Measurements from ENCODE around the gene LEKR1. TPM values are rescaled to one million over a fixed set of nuclear protein-coding genes. Genes with fewer than 3 reads are reported as not detected.

LEKR1 gene
- total RNA-seq, 1 donor, result 0.36 TPM

DNA sequence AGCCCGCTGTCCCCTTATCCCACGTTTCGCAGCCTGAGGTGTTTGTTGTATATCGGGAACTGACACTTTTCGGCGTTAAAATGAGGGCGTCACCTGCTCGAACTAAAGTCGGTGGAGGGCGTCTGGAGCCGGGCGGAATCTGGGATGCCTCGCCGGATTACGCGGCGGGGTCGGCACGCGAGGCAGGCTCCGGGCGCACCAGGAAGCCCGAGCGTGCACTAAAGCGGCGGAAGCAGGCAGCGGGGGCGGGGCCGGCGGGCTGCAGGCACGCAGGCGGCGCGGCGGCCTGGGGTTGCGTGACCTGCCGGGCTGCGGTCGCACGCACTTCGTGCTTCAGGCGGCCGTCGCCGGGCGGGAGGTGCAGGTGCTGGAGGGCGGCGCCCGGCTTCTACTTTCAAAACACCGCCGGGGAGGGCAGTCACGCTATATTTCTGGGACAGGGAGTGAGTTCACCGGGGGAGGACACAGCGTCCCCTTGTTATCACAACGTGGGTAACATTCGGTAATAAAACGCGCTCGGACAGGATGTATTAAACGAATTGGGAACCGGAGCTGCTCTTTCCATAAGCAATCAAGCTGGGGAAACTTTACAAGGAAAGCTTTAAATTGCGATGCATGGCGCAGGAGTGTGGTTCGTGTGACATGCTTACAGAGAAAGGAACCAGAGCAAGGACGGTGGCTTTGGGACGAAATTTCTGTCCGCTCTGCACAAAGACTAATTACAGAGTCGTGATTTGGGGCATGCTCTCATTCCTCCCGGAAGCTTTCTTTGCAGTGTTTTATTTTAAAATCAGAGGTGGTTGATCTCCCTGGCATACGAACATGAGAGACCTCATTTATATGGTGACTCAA lies 9.1 kb upstream of the LEKR1 start:
- Histone ChIP-seq H3K9me3 (ENCODE audit: low read depth, low read length) (no peaks in the 10 kb centered on the region), H3K4me3 (ENCODE audit: insufficient read depth, low read length) (peak overlapping the region; percentile 62), H3K4me1 (ENCODE audit: insufficient read depth, low read length) (peaks cover 51% of the 10 kb centered on the region), H3K27ac (ENCODE audit: low read depth, low read length) (peak overlapping the region; percentile 100), H3K27me3 (ENCODE audit: insufficient read depth, low read length) (no peaks in the 10 kb centered on the region), H2AFZ (ENCODE audit: low read length) (peak overlapping the region; percentile 52), H3K36me3 (ENCODE audit: insufficient read depth, low read length) (no peaks in the 10 kb centered on the region), H3K79me2 (ENCODE audit: insufficient read depth, low read length) (no peaks in the 10 kb centered on the region), H4K20me1 (ENCODE audit: insufficient read depth, low read length) (no peaks in the 10 kb centered on the region), H3K4me2 (ENCODE audit: insufficient read depth, low read length) (peak overlapping the region; percentile 83)
- peak; percentile 97 for DNase-seq (ENCODE audit: insufficient read length, low spot score, missing footprints)
- TF ChIP-seq, protein P1, sequence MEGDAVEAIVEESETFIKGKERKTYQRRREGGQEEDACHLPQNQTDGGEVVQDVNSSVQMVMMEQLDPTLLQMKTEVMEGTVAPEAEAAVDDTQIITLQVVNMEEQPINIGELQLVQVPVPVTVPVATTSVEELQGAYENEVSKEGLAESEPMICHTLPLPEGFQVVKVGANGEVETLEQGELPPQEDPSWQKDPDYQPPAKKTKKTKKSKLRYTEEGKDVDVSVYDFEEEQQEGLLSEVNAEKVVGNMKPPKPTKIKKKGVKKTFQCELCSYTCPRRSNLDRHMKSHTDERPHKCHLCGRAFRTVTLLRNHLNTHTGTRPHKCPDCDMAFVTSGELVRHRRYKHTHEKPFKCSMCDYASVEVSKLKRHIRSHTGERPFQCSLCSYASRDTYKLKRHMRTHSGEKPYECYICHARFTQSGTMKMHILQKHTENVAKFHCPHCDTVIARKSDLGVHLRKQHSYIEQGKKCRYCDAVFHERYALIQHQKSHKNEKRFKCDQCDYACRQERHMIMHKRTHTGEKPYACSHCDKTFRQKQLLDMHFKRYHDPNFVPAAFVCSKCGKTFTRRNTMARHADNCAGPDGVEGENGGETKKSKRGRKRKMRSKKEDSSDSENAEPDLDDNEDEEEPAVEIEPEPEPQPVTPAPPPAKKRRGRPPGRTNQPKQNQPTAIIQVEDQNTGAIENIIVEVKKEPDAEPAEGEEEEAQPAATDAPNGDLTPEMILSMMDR (IDR thresholded peaks at IDR 0.05; ENCODE audit: extremely low read depth, low read depth, low read length), result no peak

DNA sequence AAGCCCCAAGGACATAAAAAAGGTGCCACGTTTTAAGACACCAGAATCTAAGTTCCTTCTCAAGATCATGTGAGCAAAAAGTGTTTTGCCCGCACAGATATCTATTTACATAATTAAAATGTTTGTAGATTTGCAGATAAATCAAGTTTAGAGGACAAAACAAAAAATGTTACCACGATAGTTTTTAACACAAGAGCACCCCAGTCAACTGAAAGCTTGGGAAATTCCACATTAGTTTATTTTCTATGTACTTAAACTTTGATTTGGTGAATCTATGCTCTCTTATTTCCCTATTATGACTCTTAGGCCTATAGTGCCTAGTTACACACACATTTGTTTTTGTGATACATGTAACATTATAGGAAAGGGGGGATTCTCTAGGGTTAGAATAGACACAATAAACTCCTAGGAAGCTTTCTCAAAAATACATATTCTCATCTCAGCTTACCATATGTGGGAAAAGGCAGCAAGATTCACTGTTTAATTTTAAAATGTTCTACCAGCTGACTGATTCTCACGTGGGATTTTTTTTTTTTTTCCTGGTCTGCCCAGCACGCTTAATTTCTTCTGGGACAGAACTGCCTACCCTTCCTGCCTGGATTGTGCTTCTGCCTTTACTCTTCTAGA lies 8.4 kb upstream of the LEKR1 start:
- Histone ChIP-seq H4K20me1 (ENCODE audit: insufficient read depth, low read length) (no peaks in the 10 kb centered on the region), H3K9me3 (ENCODE audit: low read depth, low read length) (no peaks in the 10 kb centered on the region), H3K36me3 (ENCODE audit: insufficient read depth, low read length) (no peaks in the 10 kb centered on the region), H2AFZ (ENCODE audit: low read length) (no peak overlapping the region), H3K4me1 (ENCODE audit: insufficient read depth, low read length) (peaks cover 45% of the 10 kb centered on the region), H3K4me3 (ENCODE audit: insufficient read depth, low read length) (peak overlapping the region; percentile 62), H3K27me3 (ENCODE audit: insufficient read depth, low read length) (no peaks in the 10 kb centered on the region), H3K27ac (ENCODE audit: low read depth, low read length) (peak overlapping the region; percentile 100), H3K4me2 (ENCODE audit: insufficient read depth, low read length) (peak overlapping the region; percentile 83), H3K79me2 (ENCODE audit: insufficient read depth, low read length) (no peaks in the 10 kb centered on the region)
- TF ChIP-seq, protein P1 (IDR thresholded peaks at IDR 0.05; ENCODE audit: extremely low read depth, low read depth, low read length), result no peak
- DNase-seq (ENCODE audit: insufficient read length, low spot score, missing footprints), result no peak

DNA sequence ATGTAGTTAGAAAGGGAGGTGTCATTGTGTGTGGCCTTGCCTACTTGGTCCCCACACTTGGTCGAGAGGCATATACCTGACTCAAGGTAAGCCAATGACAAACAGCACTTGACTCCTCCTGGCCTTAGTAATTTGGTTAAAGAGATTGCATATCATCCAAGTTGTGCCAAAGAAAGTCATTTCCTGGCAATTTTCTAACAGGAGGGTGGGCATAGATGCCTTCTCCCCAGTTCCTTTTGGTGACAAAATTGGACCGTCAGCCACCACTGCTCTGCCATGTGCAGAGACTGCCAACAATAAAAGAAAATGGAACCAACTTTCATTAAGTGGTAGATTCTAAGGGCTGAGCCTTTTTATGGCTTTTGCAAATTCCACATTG lies 7.9 kb upstream of the LEKR1 start:
- H3K27me3 ChIP-seq (ENCODE audit: insufficient read depth, low read length), result no peaks in the 10 kb centered on the region
- H3K36me3 ChIP-seq (ENCODE audit: insufficient read depth, low read length), result no peaks in the 10 kb centered on the region
- no peak overlapping the region for H3K4me3 ChIP-seq (ENCODE audit: insufficient read depth, low read length)
- peak overlapping the region; percentile 83 for H3K4me2 ChIP-seq (ENCODE audit: insufficient read depth, low read length)
- no peak overlapping the region for H2AFZ ChIP-seq (ENCODE audit: low read length)
- DNase-seq (ENCODE audit: insufficient read length, low spot score, missing footprints), result peak; percentile 44
- peaks cover 41% of the 10 kb centered on the region for H3K4me1 ChIP-seq (ENCODE audit: insufficient read depth, low read length)
- TF ChIP-seq, protein P1 (IDR thresholded peaks at IDR 0.05; ENCODE audit: extremely low read depth, low read depth, low read length), result no peak
- H3K9me3 ChIP-seq (ENCODE audit: low read depth, low read length), result no peaks in the 10 kb centered on the region
- peak overlapping the region; percentile 100 for H3K27ac ChIP-seq (ENCODE audit: low read depth, low read length)
- H3K79me2 ChIP-seq (ENCODE audit: insufficient read depth, low read length), result no peaks in the 10 kb centered on the region
- no peaks in the 10 kb centered on the region for H4K20me1 ChIP-seq (ENCODE audit: insufficient read depth, low read length)

DNA sequence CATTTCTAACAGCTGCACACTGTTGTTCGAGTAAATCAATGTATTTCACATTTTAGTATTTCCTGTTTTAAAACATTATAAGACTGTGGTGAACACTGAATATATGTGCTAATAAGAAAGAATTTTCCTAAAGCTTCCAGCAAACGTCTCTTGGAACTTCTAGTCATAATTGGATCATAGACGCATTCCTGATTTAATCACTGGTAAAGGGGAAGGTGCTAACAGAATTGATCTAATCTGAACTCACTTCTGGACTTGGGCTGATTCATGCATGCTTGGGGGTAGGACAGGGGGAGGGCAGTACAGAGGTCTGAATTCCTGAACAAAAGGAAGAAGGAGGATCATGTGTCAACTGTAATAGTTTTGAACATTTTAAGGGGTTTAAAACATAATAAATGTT lies 7.3 kb upstream of the LEKR1 start:
- Histone ChIP-seq H3K27me3 (ENCODE audit: insufficient read depth, low read length) (no peaks in the 10 kb centered on the region), H2AFZ (ENCODE audit: low read length) (no peak overlapping the region), H3K4me1 (ENCODE audit: insufficient read depth, low read length) (peaks cover 41% of the 10 kb centered on the region), H3K4me3 (ENCODE audit: insufficient read depth, low read length) (no peak overlapping the region), H3K36me3 (ENCODE audit: insufficient read depth, low read length) (no peaks in the 10 kb centered on the region), H3K79me2 (ENCODE audit: insufficient read depth, low read length) (no peaks in the 10 kb centered on the region), H3K27ac (ENCODE audit: low read depth, low read length) (peak overlapping the region; percentile 100), H3K9me3 (ENCODE audit: low read depth, low read length) (no peaks in the 10 kb centered on the region), H4K20me1 (ENCODE audit: insufficient read depth, low read length) (no peaks in the 10 kb centered on the region), H3K4me2 (ENCODE audit: insufficient read depth, low read length) (peak overlapping the region; percentile 83)
- DNase-seq (ENCODE audit: insufficient read length, low spot score, missing footprints), result peak; percentile 93
- TF ChIP-seq, protein P1 (IDR thresholded peaks at IDR 0.05; ENCODE audit: extremely low read depth, low read depth, low read length), result no peak
